SK-N-SH treated with all-trans-retinoic acid at 6 μM for 48 hours (cell line): ENCODE results near the gene RFX3.
A peak's percentile ranks its signal among the peaks of the same experiment; 100 is the strongest.

Source experiments
- ATAC-seq: fragments of 200-7000 bp; cut with Tn5 transposase; 3 replicates; pipeline ENCODE4 v1.9.1; 2020; ENCODE audit warnings: mild to moderate bottlenecking, moderate library complexity
- ARNTL ChIP-seq: fragments of 450-650 bp; formaldehyde crosslinking; IDR thresholded peaks from 2 replicates; pipeline ENCODE4 v1.5.0; 2020; ENCODE audit warnings: low read depth, mild to moderate bottlenecking, moderate library complexity, borderline replicate concordance
- CSDC2 ChIP-seq: fragments of 250-450 bp; sonication (Bioruptor Pico); IDR thresholded peaks from 2 replicates; pipeline ENCODE4 v1.5.0; 2020; ENCODE audit warnings: mild to moderate bottlenecking, moderate library complexity
- ESRRG ChIP-seq: fragments of 250-450 bp; sonication (Bioruptor Pico); IDR thresholded peaks from 2 replicates; pipeline ENCODE4 v1.6.1; 2021; ENCODE audit warnings: mild to moderate bottlenecking
- GLIS3 ChIP-seq: fragments of 250-450 bp; sonication (Bioruptor Pico); IDR thresholded peaks from 2 replicates; pipeline ENCODE4 v1.5.0; 2020; ENCODE audit warnings: mild to moderate bottlenecking, moderate library complexity
- ISL1 ChIP-seq: fragments of 250-450 bp; sonication (Bioruptor Pico); IDR thresholded peaks from 2 replicates; pipeline ENCODE4 v2.1.2; 2022; ENCODE audit warnings: mild to moderate bottlenecking, moderate library complexity
- PPARA ChIP-seq: fragments of 250-450 bp; sonication (Bioruptor Pico); IDR thresholded peaks from 2 replicates; pipeline ENCODE4 v1.5.0; 2020; ENCODE audit warnings: mild to moderate bottlenecking, borderline replicate concordance
- RARB ChIP-seq: fragments of 250-450 bp; sonication (Bioruptor Pico); IDR thresholded peaks from 2 replicates; pipeline ENCODE4 v1.8.0; 2021; ENCODE audit warnings: mild to moderate bottlenecking, moderate library complexity
- SNAI2 ChIP-seq: fragments of 250-450 bp; sonication (Bioruptor Pico); IDR thresholded peaks from 2 replicates; pipeline ENCODE4 v1.5.0; 2020; ENCODE audit warnings: mild to moderate bottlenecking, moderate library complexity
- TCF4 ChIP-seq: fragments of 250-450 bp; sonication (Bioruptor Pico); IDR thresholded peaks from 2 replicates; pipeline ENCODE4 v1.8.0; 2021; ENCODE audit warnings: mild to moderate bottlenecking, moderate library complexity, borderline replicate concordance
- TOX ChIP-seq: fragments of 250-450 bp; sonication (Bioruptor Pico); IDR thresholded peaks from 2 replicates; pipeline ENCODE4 v1.8.0; 2021; ENCODE audit warnings: mild to moderate bottlenecking, moderate library complexity, borderline replicate concordance
- ZFP30 ChIP-seq: fragments of 450-650 bp; formaldehyde crosslinking; IDR thresholded peaks from 2 replicates; pipeline ENCODE4 v1.5.0; 2022; ENCODE audit warnings: mild to moderate bottlenecking, moderate library complexity
- ZNF8 ChIP-seq: fragments of 450-650 bp; formaldehyde crosslinking; IDR thresholded peaks from 2 replicates; pipeline ENCODE4 v1.5.0; 2020; ENCODE audit warnings: mild to moderate bottlenecking, moderate library complexity
- TF ChIP-seq, protein P1 (sequence below): fragments of 250-450 bp; sonication (Bioruptor Pico); IDR thresholded peaks from 2 replicates; pipeline ENCODE4 v1.5.0; 2020; ENCODE audit warnings: mild to moderate bottlenecking, moderate library complexity
- TF ChIP-seq, protein P2 (sequence below): fragments of 250-450 bp; sonication (Bioruptor Pico); IDR thresholded peaks from 2 replicates; pipeline ENCODE4 v1.5.1; 2020; ENCODE audit warnings: low read depth, mild to moderate bottlenecking, moderate library complexity
- TF ChIP-seq, protein P3 (sequence below): fragments of 250-450 bp; sonication (Bioruptor Pico); IDR thresholded peaks from 2 replicates; pipeline ENCODE4 v1.8.0; 2020; ENCODE audit warnings: mild to moderate bottlenecking, moderate library complexity, borderline replicate concordance
- TF ChIP-seq, protein P4 (sequence below): fragments of 250-450 bp; sonication (Bioruptor Pico); IDR thresholded peaks from 2 replicates; pipeline ENCODE4 v1.5.1; 2021; ENCODE audit warnings: mild to moderate bottlenecking, moderate library complexity

RFX3 gene

DNA sequence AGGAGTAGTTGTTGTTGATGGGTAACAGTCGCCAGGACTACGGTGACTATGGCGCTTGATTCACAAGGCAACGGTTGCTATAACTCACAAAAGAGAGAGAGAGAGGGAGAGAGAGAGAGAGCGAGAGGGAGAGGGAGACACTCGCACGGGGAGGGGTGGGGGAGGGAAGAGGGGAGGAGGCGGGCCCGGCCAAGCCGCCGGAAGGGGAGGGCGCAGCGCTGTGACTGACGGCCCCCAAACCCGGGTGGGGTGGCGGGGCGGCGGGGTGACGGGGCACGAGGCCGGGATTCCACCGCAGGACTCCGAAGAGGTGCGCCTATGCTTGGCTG lies at the start of gene RFX3:
TSS of gene RFX3 (minus strand) at position 166 of the 329 bp plus-strand sequence. CDS start 130,413 bp downstream, outside the sequence.
- TF ChIP-seq, protein P1, sequence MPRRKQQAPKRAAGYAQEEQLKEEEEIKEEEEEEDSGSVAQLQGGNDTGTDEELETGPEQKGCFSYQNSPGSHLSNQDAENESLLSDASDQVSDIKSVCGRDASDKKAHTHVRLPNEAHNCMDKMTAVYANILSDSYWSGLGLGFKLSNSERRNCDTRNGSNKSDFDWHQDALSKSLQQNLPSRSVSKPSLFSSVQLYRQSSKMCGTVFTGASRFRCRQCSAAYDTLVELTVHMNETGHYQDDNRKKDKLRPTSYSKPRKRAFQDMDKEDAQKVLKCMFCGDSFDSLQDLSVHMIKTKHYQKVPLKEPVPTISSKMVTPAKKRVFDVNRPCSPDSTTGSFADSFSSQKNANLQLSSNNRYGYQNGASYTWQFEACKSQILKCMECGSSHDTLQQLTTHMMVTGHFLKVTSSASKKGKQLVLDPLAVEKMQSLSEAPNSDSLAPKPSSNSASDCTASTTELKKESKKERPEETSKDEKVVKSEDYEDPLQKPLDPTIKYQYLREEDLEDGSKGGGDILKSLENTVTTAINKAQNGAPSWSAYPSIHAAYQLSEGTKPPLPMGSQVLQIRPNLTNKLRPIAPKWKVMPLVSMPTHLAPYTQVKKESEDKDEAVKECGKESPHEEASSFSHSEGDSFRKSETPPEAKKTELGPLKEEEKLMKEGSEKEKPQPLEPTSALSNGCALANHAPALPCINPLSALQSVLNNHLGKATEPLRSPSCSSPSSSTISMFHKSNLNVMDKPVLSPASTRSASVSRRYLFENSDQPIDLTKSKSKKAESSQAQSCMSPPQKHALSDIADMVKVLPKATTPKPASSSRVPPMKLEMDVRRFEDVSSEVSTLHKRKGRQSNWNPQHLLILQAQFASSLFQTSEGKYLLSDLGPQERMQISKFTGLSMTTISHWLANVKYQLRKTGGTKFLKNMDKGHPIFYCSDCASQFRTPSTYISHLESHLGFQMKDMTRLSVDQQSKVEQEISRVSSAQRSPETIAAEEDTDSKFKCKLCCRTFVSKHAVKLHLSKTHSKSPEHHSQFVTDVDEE (CRISPR knock-in tag): no peak
- TF ChIP-seq RARB (CRISPR knock-in tag): no peak
- TF ChIP-seq SNAI2 (CRISPR knock-in tag): no peak
- TF ChIP-seq ISL1 (CRISPR knock-in tag): no peak
- no peak for TF ChIP-seq TOX (CRISPR knock-in tag)
- TF ChIP-seq, protein P2, sequence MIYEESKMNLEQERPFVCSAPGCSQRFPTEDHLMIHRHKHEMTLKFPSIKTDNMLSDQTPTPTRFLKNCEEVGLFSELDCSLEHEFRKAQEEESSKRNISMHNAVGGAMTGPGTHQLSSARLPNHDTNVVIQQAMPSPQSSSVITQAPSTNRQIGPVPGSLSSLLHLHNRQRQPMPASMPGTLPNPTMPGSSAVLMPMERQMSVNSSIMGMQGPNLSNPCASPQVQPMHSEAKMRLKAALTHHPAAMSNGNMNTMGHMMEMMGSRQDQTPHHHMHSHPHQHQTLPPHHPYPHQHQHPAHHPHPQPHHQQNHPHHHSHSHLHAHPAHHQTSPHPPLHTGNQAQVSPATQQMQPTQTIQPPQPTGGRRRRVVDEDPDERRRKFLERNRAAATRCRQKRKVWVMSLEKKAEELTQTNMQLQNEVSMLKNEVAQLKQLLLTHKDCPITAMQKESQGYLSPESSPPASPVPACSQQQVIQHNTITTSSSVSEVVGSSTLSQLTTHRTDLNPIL: no peak
- no peak for TF ChIP-seq TCF4
- TF ChIP-seq ZNF8 (CRISPR knock-in tag): no peak

DNA sequence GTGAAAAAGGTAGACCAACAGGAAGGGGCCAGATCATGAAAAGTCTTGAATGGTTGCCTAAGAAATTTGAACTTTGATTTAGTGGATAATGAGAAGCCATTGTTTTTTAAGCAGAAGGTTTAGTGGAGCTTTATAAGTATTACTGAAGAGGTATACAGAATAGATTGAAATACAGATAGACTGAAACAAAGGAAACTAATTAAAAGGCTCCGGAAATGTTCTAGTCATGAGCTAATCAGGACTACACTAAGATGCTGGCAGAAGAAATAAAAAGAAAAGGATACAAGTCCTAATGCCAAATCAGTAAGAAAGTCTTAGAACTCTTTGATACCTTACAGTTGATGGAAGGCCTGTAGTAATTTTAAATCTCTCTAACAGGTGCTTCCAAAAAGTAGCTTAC lies 45.7 kb upstream of the RFX3 start:
- ATAC-seq: no peak
- TF ChIP-seq, protein P1 (CRISPR knock-in tag): no peak
- TF ChIP-seq ZNF8 (CRISPR knock-in tag): no peak
- TF ChIP-seq CSDC2: no peak
- TF ChIP-seq PPARA: no peak
- TF ChIP-seq ZFP30 (CRISPR knock-in tag): no peak
- no peak for TF ChIP-seq GLIS3 (CRISPR knock-in tag)
- TF ChIP-seq, protein P2: no peak
- no peak for TF ChIP-seq RARB (CRISPR knock-in tag)

More for the DNA sequence above, at the start of gene RFX3:
- ATAC-seq: peak; percentile 77

DNA sequence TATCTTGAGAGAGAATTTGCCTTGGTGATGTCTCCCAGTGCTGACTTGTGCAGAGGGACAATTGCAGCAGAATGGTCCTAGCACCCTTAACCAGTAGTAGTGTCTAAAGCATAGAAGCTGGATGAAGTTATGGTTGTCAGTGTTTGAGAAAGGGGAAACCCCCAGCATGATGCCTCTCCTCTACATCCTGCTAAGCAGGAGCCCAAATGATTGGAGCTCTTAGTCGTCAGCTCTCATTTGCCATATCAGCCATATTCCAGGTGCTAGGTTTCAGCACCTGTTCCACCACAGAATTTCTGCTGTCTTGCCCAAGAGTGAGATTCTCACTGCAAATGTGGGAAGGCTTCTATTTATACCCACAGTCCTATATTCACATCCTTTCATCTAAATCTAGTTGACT lies 43.7 kb upstream of the RFX3 start:
- TF ChIP-seq PPARA (no peak), SNAI2 (CRISPR knock-in tag) (no peak), TOX (CRISPR knock-in tag) (no peak), ZFP30 (CRISPR knock-in tag) (no peak), CSDC2 (no peak), ESRRG (CRISPR knock-in tag) (no peak), ARNTL (no peak), RARB (CRISPR knock-in tag) (no peak)
- TF ChIP-seq, protein P3, sequence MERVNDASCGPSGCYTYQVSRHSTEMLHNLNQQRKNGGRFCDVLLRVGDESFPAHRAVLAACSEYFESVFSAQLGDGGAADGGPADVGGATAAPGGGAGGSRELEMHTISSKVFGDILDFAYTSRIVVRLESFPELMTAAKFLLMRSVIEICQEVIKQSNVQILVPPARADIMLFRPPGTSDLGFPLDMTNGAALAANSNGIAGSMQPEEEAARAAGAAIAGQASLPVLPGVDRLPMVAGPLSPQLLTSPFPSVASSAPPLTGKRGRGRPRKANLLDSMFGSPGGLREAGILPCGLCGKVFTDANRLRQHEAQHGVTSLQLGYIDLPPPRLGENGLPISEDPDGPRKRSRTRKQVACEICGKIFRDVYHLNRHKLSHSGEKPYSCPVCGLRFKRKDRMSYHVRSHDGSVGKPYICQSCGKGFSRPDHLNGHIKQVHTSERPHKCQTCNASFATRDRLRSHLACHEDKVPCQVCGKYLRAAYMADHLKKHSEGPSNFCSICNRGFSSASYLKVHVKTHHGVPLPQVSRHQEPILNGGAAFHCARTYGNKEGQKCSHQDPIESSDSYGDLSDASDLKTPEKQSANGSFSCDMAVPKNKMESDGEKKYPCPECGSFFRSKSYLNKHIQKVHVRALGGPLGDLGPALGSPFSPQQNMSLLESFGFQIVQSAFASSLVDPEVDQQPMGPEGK (CRISPR knock-in tag): no peak
- TF ChIP-seq, protein P4, sequence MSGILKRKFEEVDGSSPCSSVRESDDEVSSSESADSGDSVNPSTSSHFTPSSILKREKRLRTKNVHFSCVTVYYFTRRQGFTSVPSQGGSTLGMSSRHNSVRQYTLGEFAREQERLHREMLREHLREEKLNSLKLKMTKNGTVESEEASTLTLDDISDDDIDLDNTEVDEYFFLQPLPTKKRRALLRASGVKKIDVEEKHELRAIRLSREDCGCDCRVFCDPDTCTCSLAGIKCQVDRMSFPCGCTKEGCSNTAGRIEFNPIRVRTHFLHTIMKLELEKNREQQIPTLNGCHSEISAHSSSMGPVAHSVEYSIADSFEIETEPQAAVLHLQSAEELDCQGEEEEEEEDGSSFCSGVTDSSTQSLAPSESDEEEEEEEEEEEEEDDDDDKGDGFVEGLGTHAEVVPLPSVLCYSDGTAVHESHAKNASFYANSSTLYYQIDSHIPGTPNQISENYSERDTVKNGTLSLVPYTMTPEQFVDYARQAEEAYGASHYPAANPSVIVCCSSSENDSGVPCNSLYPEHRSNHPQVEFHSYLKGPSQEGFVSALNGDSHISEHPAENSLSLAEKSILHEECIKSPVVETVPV (CRISPR knock-in tag): no peak
- TF ChIP-seq, protein P1 (CRISPR knock-in tag): no peak
- no peak for ATAC-seq
